ENCODE results near the gene CEP128. TPM values are rescaled to one million over a fixed set of nuclear protein-coding genes. Genes with fewer than 3 reads are reported as not detected.

Gene CEP128
- total and polyA plus RNA-seq, 2 experiments from 2014 or later, result 7.6 to 17.6 TPM

GRCh38 chr14:80988735-80989429 lies 47.3 kb upstream of the CEP128 start:
- Mint-ChIP-seq H3K27ac (no peak overlapping the region), H3K27me3 (ENCODE audit: insufficient read depth, low read depth, poor library complexity) (no peaks in the 10 kb centered on the region), H3K4me1 (no peaks in the 10 kb centered on the region), H3K36me3 (ENCODE audit: low read depth) (no peaks in the 10 kb centered on the region), H3K4me3 (no peak overlapping the region), H3K9me3 (no peaks in the 10 kb centered on the region)
- no peak overlapping the region for H3K27ac ChIP-seq (ENCODE audit: low read depth)
- no peaks in the 10 kb centered on the region for H3F3A ChIP-seq (replicated peaks; ENCODE audit: low read depth)
- no peaks in the 10 kb centered on the region for H3K4me1 ChIP-seq (ENCODE audit: insufficient read depth)
- H2AFZ ChIP-seq, result no peak overlapping the region
- no peaks in the 10 kb centered on the region for H3K27me3 ChIP-seq (ENCODE audit: insufficient read depth)
- H3K79me2 ChIP-seq (replicated peaks; ENCODE audit: insufficient read depth), result no peaks in the 10 kb centered on the region
- no peak overlapping the region for H3K4me3 ChIP-seq
- no peaks in the 10 kb centered on the region for H3K9me2 ChIP-seq (ENCODE audit: insufficient read depth)
- DNase-seq (ENCODE audit: low spot score) (no peak), ATAC-seq (no peak)
- H3K4me2 ChIP-seq, result no peak overlapping the region
- TF ChIP-seq ZNF114 (CRISPR knock-in tag; IDR thresholded peaks at IDR 0.05), result no peak
- no peak for TF ChIP-seq EZH2 (IDR thresholded peaks at IDR 0.05; ENCODE audit: low read depth, unreplicated experiment)
- TF ChIP-seq NANOG (IDR thresholded peaks at IDR 0.05; ENCODE audit: borderline replicate concordance), result no peak
- no peak for TF ChIP-seq CREB1 (CRISPR knock-in tag; IDR thresholded peaks at IDR 0.05; ENCODE audit: low read depth)
- TF ChIP-seq STAT1 (IDR thresholded peaks at IDR 0.05; ENCODE audit: unreplicated experiment), result no peak
- TF ChIP-seq JUNB (IDR thresholded peaks at IDR 0.05; ENCODE audit: unreplicated experiment), result no peak
- no peak for TF ChIP-seq CTCF (conservative IDR thresholded peaks at IDR 0.05; ENCODE audit: low read depth in 2 of 2)
- TF ChIP-seq ZNF331 (CRISPR knock-in tag; IDR thresholded peaks at IDR 0.05; ENCODE audit: low read depth), result no peak
- TF ChIP-seq ETS1 (IDR thresholded peaks at IDR 0.05), result no peak
- no peak for TF ChIP-seq ZNF462 (CRISPR knock-in tag; IDR thresholded peaks at IDR 0.05)
- no peak for TF ChIP-seq POLR2AphosphoS5 (IDR thresholded peaks at IDR 0.05; ENCODE audit: low read depth)
- no peak for TF ChIP-seq EZH2phosphoT487 (IDR thresholded peaks at IDR 0.05; ENCODE audit: unreplicated experiment)
- TF ChIP-seq REST (IDR thresholded peaks at IDR 0.05; ENCODE audit: unreplicated experiment), result no peak
- H4K20me1 ChIP-seq (replicated peaks; ENCODE audit: insufficient read depth), result no peaks in the 10 kb centered on the region
- H3K36me3 ChIP-seq (ENCODE audit: insufficient read depth), result no peaks in the 10 kb centered on the region
